HEK293 (cell line): ENCODE data around the gene RETREG3.

ENCODE experiments used
- GFI1B ChIP-seq: fragments of 450-650 bp; formaldehyde crosslinking; IDR thresholded peaks from 2 replicates; pipeline ENCODE4 v1.5.1; 2016; ENCODE audit warnings: missing biosample characterization, missing genetic modification characterization
- HOXA7 ChIP-seq: sonication (generic); formaldehyde crosslinking; IDR thresholded peaks from 2 replicates; pipeline ENCODE4 v1.8.1; 2022; ENCODE audit warnings: missing genetic modification reagents, borderline replicate concordance
- KLF16 ChIP-seq: fragments of 450-650 bp; formaldehyde crosslinking; IDR thresholded peaks from 2 replicates; pipeline ENCODE4 v1.5.1; 2017; ENCODE audit warnings: missing biosample characterization, missing genetic modification characterization
- MZF1 ChIP-seq: fragments of 450-650 bp; formaldehyde crosslinking; IDR thresholded peaks from 2 replicates; pipeline ENCODE4 v1.5.1; 2017; ENCODE audit warnings: missing biosample characterization, missing genetic modification characterization, borderline replicate concordance
- PRDM4 ChIP-seq: fragments of 450-650 bp; formaldehyde crosslinking; IDR thresholded peaks from 2 replicates; pipeline ENCODE4 v1.5.1; 2017; ENCODE audit warnings: missing biosample characterization, missing genetic modification characterization
- SCRT2 ChIP-seq: fragments of 450-650 bp; formaldehyde crosslinking; IDR thresholded peaks from 2 replicates; pipeline ENCODE4 v1.5.1; 2016; ENCODE audit warnings: missing biosample characterization, missing genetic modification characterization
- SETDB1 ChIP-seq: IDR thresholded peaks from one replicate; pipeline ENCODE4 v1.6.1; 2017; ENCODE audit warnings: mild to moderate bottlenecking, low read length, moderate library complexity, mixed read lengths; ENCODE audit not compliant: insufficient read length
- ZBTB26 ChIP-seq: fragments of 450-650 bp; formaldehyde crosslinking; optimal IDR thresholded peaks from 2 replicates; pipeline ENCODE3; 2016; ENCODE audit warnings: missing biosample characterization, mild to moderate bottlenecking, missing genetic modification characterization
- ZBTB48 ChIP-seq: fragments of 450-650 bp; formaldehyde crosslinking; IDR thresholded peaks from 2 replicates; pipeline ENCODE4 v1.5.1; 2016; ENCODE audit warnings: missing biosample characterization, missing genetic modification characterization
- ZBTB8A ChIP-seq: fragments of 450-650 bp; formaldehyde crosslinking; IDR thresholded peaks from 2 replicates; pipeline ENCODE4 v1.5.1; 2016; ENCODE audit warnings: missing biosample characterization, missing genetic modification characterization
- ZEB2 ChIP-seq: fragments of 450-650 bp; formaldehyde crosslinking; IDR thresholded peaks from 2 replicates; pipeline ENCODE4 v1.5.1; 2016; ENCODE audit warnings: missing biosample characterization, missing genetic modification characterization
- ZNF132 ChIP-seq: fragments of 450-650 bp; formaldehyde crosslinking; IDR thresholded peaks from 2 replicates; pipeline ENCODE4 v1.5.1; 2017; ENCODE audit warnings: missing biosample characterization, missing genetic modification characterization, borderline replicate concordance
- ZNF138 ChIP-seq: fragments of 450-650 bp; formaldehyde crosslinking; IDR thresholded peaks from 2 replicates; pipeline ENCODE4 v1.5.1; 2016; ENCODE audit warnings: missing biosample characterization, missing genetic modification characterization, borderline replicate concordance
- ZNF169 ChIP-seq: fragments of 450-650 bp; formaldehyde crosslinking; IDR thresholded peaks from 2 replicates; pipeline ENCODE4 v1.5.1; 2016; ENCODE audit warnings: missing biosample characterization, missing genetic modification characterization
- ZNF19 ChIP-seq: fragments of 450-650 bp; formaldehyde crosslinking; IDR thresholded peaks from 2 replicates; pipeline ENCODE4; 2016; ENCODE audit warnings: missing biosample characterization, missing genetic modification characterization, low read depth
- ZNF221 ChIP-seq: fragments of 450-650 bp; formaldehyde crosslinking; IDR thresholded peaks from 2 replicates; pipeline ENCODE4 v1.5.1; 2017; ENCODE audit warnings: missing biosample characterization, missing genetic modification characterization, borderline replicate concordance
- ZNF24 ChIP-seq: fragments of 450-650 bp; formaldehyde crosslinking; IDR thresholded peaks from 2 replicates; pipeline ENCODE4 v1.5.1; 2016; ENCODE audit warnings: missing biosample characterization, missing genetic modification characterization
- ZNF280C ChIP-seq: fragments of 450-650 bp; formaldehyde crosslinking; IDR thresholded peaks from 2 replicates; pipeline ENCODE4 v1.5.1; 2016; ENCODE audit warnings: missing biosample characterization, missing genetic modification characterization
- ZNF302 ChIP-seq: fragments of 450-650 bp; formaldehyde crosslinking; IDR thresholded peaks from 2 replicates; pipeline ENCODE4 v1.5.1; 2016; ENCODE audit warnings: missing biosample characterization, missing genetic modification characterization, low read depth
- ZNF341 ChIP-seq: fragments of 450-650 bp; formaldehyde crosslinking; IDR thresholded peaks from 2 replicates; pipeline ENCODE4; 2016; ENCODE audit warnings: low read depth, missing biosample characterization, missing genetic modification characterization
- ZNF354C ChIP-seq: fragments of 450-650 bp; formaldehyde crosslinking; IDR thresholded peaks from 2 replicates; pipeline ENCODE4 v1.5.1; 2016; ENCODE audit warnings: missing biosample characterization, missing genetic modification characterization, low read depth, borderline replicate concordance
- ZNF37A ChIP-seq: fragments of 450-650 bp; IDR thresholded peaks from 2 replicates; pipeline ENCODE4 v1.5.1; 2018; ENCODE audit warnings: missing biosample characterization, missing genetic modification characterization
- ZNF394 ChIP-seq: fragments of 450-650 bp; formaldehyde crosslinking; IDR thresholded peaks from 2 replicates; pipeline ENCODE4 v1.5.1; 2016; ENCODE audit warnings: missing biosample characterization, missing genetic modification characterization, mild to moderate bottlenecking, moderate library complexity, borderline replicate concordance
- ZNF449 ChIP-seq: fragments of 450-650 bp; formaldehyde crosslinking; IDR thresholded peaks from 2 replicates; pipeline ENCODE4 v1.5.1; 2017; ENCODE audit warnings: missing biosample characterization, mild to moderate bottlenecking, missing genetic modification characterization, moderate library complexity
- ZNF529 ChIP-seq: fragments of 450-650 bp; formaldehyde crosslinking; IDR thresholded peaks from 2 replicates; pipeline ENCODE4 v1.5.1; 2017; ENCODE audit warnings: missing genetic modification characterization, missing biosample characterization; ENCODE audit not compliant: insufficient replicate concordance
- ZNF580 ChIP-seq: fragments of 450-650 bp; formaldehyde crosslinking; IDR thresholded peaks from 2 replicates; pipeline ENCODE4 v1.5.1; 2016; ENCODE audit warnings: missing biosample characterization, missing genetic modification characterization
- ZNF585B ChIP-seq: fragments of 450-650 bp; formaldehyde crosslinking; IDR thresholded peaks from 2 replicates; pipeline ENCODE4 v1.5.1; 2016; ENCODE audit warnings: missing biosample characterization, missing genetic modification characterization
- ZNF621 ChIP-seq: fragments of 450-650 bp; formaldehyde crosslinking; IDR thresholded peaks from 2 replicates; pipeline ENCODE4 v1.5.1; 2017; ENCODE audit warnings: missing biosample characterization, missing genetic modification characterization
- ZNF623 ChIP-seq: fragments of 450-650 bp; formaldehyde crosslinking; IDR thresholded peaks from 2 replicates; pipeline ENCODE4 v1.5.1; 2016; ENCODE audit warnings: missing biosample characterization, missing genetic modification characterization
- ZNF747 ChIP-seq: fragments of 450-650 bp; formaldehyde crosslinking; IDR thresholded peaks from 2 replicates; pipeline ENCODE4 v1.5.1; 2016; ENCODE audit warnings: missing biosample characterization, missing genetic modification characterization
- ZNF785 ChIP-seq: fragments of 450-650 bp; formaldehyde crosslinking; IDR thresholded peaks from 2 replicates; pipeline ENCODE4 v1.5.1; 2016; ENCODE audit warnings: missing biosample characterization, missing genetic modification characterization
- ZNF843 ChIP-seq: fragments of 450-650 bp; formaldehyde crosslinking; IDR thresholded peaks from 2 replicates; pipeline ENCODE4 v1.5.1; 2016; ENCODE audit warnings: missing biosample characterization, missing genetic modification characterization
- TF ChIP-seq, protein P1 (sequence below): fragments of 450-650 bp; formaldehyde crosslinking; IDR thresholded peaks from 2 replicates; pipeline ENCODE4 v1.5.1; 2017; ENCODE audit warnings: missing biosample characterization, missing genetic modification characterization

Gene RETREG3

GRCh38 chr17:42536048-42536371 is 73.2 kb downstream of the RETREG3 start, which contains the start of gene NAGLU (continued):
- TF ChIP-seq HOXA7 (CRISPR knock-in tag) (no peak), ZBTB8A (tag by site-specific recombination) (no peak), ZNF138 (tag by site-specific recombination) (no peak), ZNF747 (tag by site-specific recombination) (no peak), MZF1 (tag by site-specific recombination) (peak; percentile 80; the same call in 1 of the 2 replicates), ZNF24 (tag by site-specific recombination) (peak; percentile 89; the same call in 1 of the 2 replicates), ZNF623 (tag by site-specific recombination) (no peak), ZNF341 (tag by site-specific recombination) (no peak), SCRT2 (tag by site-specific recombination) (no peak), ZNF585B (no peak), PRDM4 (tag by site-specific recombination) (peak; percentile 45; the same call in 1 of the 2 replicates), ZNF843 (peak; percentile 74; the same call in 1 of the 2 replicates), ZNF621 (tag by site-specific recombination) (no peak), ZNF580 (tag by site-specific recombination) (0 out of 2 replicates have a peak, but pooled peaks have one; percentile 41), ZNF449 (tag by site-specific recombination) (no peak), ZNF280C (tag by site-specific recombination) (no peak), ZNF169 (tag by site-specific recombination) (no peak), ZNF221 (tag by site-specific recombination) (no peak), ZNF37A (no peak), ZBTB26 (peak; percentile 90), ZNF394 (tag by site-specific recombination) (peak; percentile 94), ZNF19 (tag by site-specific recombination) (no peak), ZNF529 (tag by site-specific recombination) (no peak), ZNF785 (tag by site-specific recombination) (no peak), ZNF132 (tag by site-specific recombination) (no peak), KLF16 (tag by site-specific recombination) (peak; percentile 64; the same call in 1 of the 2 replicates), ZEB2 (tag by site-specific recombination) (no peak; the same call in 1 of the 2 replicates), ZBTB48 (tag by site-specific recombination) (no peak), ZNF354C (tag by site-specific recombination) (no peak), GFI1B (tag by site-specific recombination) (no peak), ZNF302 (no peak), SETDB1 (no peak)
- TF ChIP-seq, protein P1, sequence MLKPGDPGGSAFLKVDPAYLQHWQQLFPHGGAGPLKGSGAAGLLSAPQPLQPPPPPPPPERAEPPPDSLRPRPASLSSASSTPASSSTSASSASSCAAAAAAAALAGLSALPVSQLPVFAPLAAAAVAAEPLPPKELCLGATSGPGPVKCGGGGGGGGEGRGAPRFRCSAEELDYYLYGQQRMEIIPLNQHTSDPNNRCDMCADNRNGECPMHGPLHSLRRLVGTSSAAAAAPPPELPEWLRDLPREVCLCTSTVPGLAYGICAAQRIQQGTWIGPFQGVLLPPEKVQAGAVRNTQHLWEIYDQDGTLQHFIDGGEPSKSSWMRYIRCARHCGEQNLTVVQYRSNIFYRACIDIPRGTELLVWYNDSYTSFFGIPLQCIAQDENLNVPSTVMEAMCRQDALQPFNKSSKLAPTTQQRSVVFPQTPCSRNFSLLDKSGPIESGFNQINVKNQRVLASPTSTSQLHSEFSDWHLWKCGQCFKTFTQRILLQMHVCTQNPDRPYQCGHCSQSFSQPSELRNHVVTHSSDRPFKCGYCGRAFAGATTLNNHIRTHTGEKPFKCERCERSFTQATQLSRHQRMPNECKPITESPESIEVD (tag by site-specific recombination): no peak
